Skeletal muscle satellite cell (primary cell): ENCODE results near the gene UNG.

Experiments
- H3K27me3 ChIP-seq: 2 replicates; pipeline ENCODE4 v1.7.0; 2013; ENCODE audit warnings: low read length; ENCODE audit not compliant: control insufficient read depth, insufficient read depth
- H3K36me3 ChIP-seq: 2 replicates; pipeline ENCODE4 v1.7.0; 2013; ENCODE audit warnings: mild to moderate bottlenecking, control low read depth, low read length; ENCODE audit not compliant: insufficient read depth
- H3K4me1 ChIP-seq: 2 replicates; pipeline ENCODE4 v1.7.0; 2013; ENCODE audit warnings: low read length; ENCODE audit not compliant: control insufficient read depth, insufficient read depth
- H3K4me2 ChIP-seq: 2 replicates; pipeline ENCODE4 v1.7.0; 2013; ENCODE audit warnings: mild to moderate bottlenecking, low read length
- H3K4me3 ChIP-seq: 2 replicates; pipeline ENCODE4 v1.7.0; 2013; ENCODE audit warnings: low read length
- H3K9ac ChIP-seq: 2 replicates; pipeline ENCODE4 v1.7.0; 2013; ENCODE audit warnings: mild to moderate bottlenecking, low read depth, low read length, moderate library complexity
- H3K9me3 ChIP-seq: replicated peaks from 2 replicates; pipeline ENCODE4 v1.7.0; 2013; ENCODE audit warnings: mild to moderate bottlenecking, control low read depth, low read length

UNG gene

GRCh38 chr12:109092497-109093021 lies 4.8 kb upstream of the UNG start:
- peak overlapping the region; percentile 75 for H3K4me3 ChIP-seq
- peak overlapping the region; percentile 90 for H3K4me2 ChIP-seq
- H3K36me3 ChIP-seq = peaks cover 19% of the 10 kb centered on the region
- no peaks in the 10 kb centered on the region for H3K9me3 ChIP-seq
- peaks cover 17% of the 10 kb centered on the region for H3K4me1 ChIP-seq
- H3K27me3 ChIP-seq = no peaks in the 10 kb centered on the region
- peak overlapping the region; percentile 82 for H3K9ac ChIP-seq

DNA sequence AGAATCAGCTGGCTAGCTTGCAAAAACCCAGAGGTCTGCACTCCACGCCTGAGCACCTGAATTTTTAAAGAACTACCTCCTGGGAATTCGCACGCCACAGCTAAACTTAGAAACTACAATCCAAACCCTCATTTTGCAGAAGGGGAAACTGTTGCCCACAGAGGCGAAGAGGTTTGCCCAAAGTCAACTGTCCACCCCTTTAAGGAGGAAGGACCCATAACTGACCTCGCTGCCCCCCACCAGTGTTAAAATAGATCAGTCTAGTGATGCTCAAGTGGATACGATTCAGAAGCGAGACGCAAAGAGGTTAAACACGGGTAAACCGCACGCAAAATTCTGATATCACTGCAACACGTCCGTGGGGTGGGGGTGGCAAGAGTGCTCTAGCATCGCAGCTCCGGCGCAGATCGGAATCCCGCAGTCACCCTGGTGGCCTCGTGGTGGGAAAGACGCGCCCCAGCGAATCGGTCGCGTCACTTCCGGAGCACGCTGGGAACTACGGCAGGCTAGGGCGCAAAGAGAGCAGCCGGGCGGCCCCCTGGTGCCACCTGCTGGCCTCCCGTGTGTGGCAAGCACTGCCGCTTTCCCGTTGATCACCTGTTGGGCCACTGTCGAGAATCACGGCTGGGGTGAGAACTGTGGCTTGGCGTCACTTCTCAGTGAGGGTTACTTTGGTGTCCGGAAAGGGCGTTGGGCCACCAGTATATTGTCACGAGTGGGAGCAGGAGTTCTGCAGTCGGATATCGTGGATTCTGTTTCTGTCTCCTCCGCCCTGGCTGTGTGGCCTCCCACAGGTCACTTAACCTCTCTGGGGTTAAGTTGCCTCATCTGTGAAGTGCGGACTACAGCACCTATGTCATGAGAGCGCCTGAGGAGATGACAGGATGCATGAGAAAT lies 4.1 kb upstream of the UNG start, which contains the start of gene ALKBH2:
ALKBH2 (minus strand) TSS at position 451 of the 897 bp plus-strand sequence. CDS start 686 bp downstream, outside the sequence.
- Histone ChIP-seq H3K4me1 (peaks cover 17% of the 10 kb centered on the region), H3K4me2 (peak within 1 kb of the TSS; percentile 90), H3K9ac (peak within 1 kb of the TSS; percentile 82)

GRCh38 chr12:109097140-109097434 lies 310 bp upstream of the UNG start:
- H3K4me3 ChIP-seq = peak overlapping the region; percentile 77
- no peaks in the 10 kb centered on the region for H3K9me3 ChIP-seq
- no peaks in the 10 kb centered on the region for H3K27me3 ChIP-seq
- peaks cover 18% of the 10 kb centered on the region for H3K4me1 ChIP-seq
- H3K4me2 ChIP-seq = peak overlapping the region; percentile 97
- H3K36me3 ChIP-seq = peaks cover 18% of the 10 kb centered on the region
- peak overlapping the region; percentile 80 for H3K9ac ChIP-seq

More for the DNA sequence above, 4.1 kb upstream of the UNG start, which contains the start of gene ALKBH2:
- Histone ChIP-seq H3K27me3 (no peaks in the 10 kb centered on the region), H3K4me3 (peak within 1 kb of the TSS; percentile 75), H3K36me3 (peaks cover 12% of the 10 kb centered on the region), H3K9me3 (no peaks in the 10 kb centered on the region)

GRCh38 chr12:109098183-109098604 lies 797 bp downstream of the UNG start:
- Histone ChIP-seq H3K36me3 (peaks cover 20% of the 10 kb centered on the region), H3K4me3 (peak overlapping the region; percentile 95), H3K4me2 (peak overlapping the region; percentile 97), H3K4me1 (peaks cover 7% of the 10 kb centered on the region), H3K9ac (peak overlapping the region; percentile 87), H3K27me3 (no peaks in the 10 kb centered on the region), H3K9me3 (no peaks in the 10 kb centered on the region)

GRCh38 chr12:109098651-109099050 lies 1.3 kb downstream of the UNG start:
- Histone ChIP-seq H3K4me2 (peak overlapping the region; percentile 97), H3K9me3 (no peaks in the 10 kb centered on the region), H3K4me1 (peaks cover 6% of the 10 kb centered on the region), H3K27me3 (no peaks in the 10 kb centered on the region), H3K4me3 (peak overlapping the region; percentile 95), H3K36me3 (peaks cover 24% of the 10 kb centered on the region), H3K9ac (peak overlapping the region; percentile 87)

GRCh38 chr12:109099431-109100020 lies 2.1 kb downstream of the UNG start:
- peak overlapping the region; percentile 97 for H3K4me2 ChIP-seq
- no peaks in the 10 kb centered on the region for H3K9me3 ChIP-seq
- H3K4me1 ChIP-seq = peaks cover 6% of the 10 kb centered on the region
- peak overlapping the region; percentile 87 for H3K9ac ChIP-seq
- peak overlapping the region; percentile 95 for H3K4me3 ChIP-seq
- peaks cover 30% of the 10 kb centered on the region for H3K36me3 ChIP-seq
- no peaks in the 10 kb centered on the region for H3K27me3 ChIP-seq

GRCh38 chr12:109100741-109101140 lies 3.3 kb downstream of the UNG start:
- Histone ChIP-seq H3K4me3 (no peak overlapping the region), H3K4me2 (no peak overlapping the region), H3K9ac (no peak overlapping the region), H3K36me3 (peaks cover 35% of the 10 kb centered on the region), H3K27me3 (no peaks in the 10 kb centered on the region), H3K4me1 (peaks cover 6% of the 10 kb centered on the region), H3K9me3 (no peaks in the 10 kb centered on the region)

GRCh38 chr12:109102491-109102890 lies 5.1 kb downstream of the UNG start:
- peaks cover 44% of the 10 kb centered on the region for H3K36me3 ChIP-seq
- H3K4me2 ChIP-seq = no peak overlapping the region
- H3K9ac ChIP-seq = no peak overlapping the region
- no peaks in the 10 kb centered on the region for H3K27me3 ChIP-seq
- no peak overlapping the region for H3K4me3 ChIP-seq
- no peaks in the 10 kb centered on the region for H3K9me3 ChIP-seq
- peaks cover 6% of the 10 kb centered on the region for H3K4me1 ChIP-seq

- Histone ChIP-seq H3K4me2 (no peak overlapping the region), H3K36me3 (peaks cover 46% of the 10 kb centered on the region), H3K27me3 (no peaks in the 10 kb centered on the region), H3K9ac (no peak overlapping the region), H3K9me3 (no peaks in the 10 kb centered on the region), H3K4me1 (no peaks in the 10 kb centered on the region), H3K4me3 (no peak overlapping the region)
Measured at GRCh38 chr12:109105176-109105575, 7.8 kb downstream of the UNG start.

GRCh38 chr12:109109746-109110350 lies 12.5 kb downstream of the UNG start:
- Histone ChIP-seq H3K4me2 (no peak overlapping the region), H3K36me3 (peaks cover 22% of the 10 kb centered on the region), H3K4me1 (peaks cover 6% of the 10 kb centered on the region), H3K9ac (no peak overlapping the region), H3K4me3 (no peak overlapping the region), H3K27me3 (no peaks in the 10 kb centered on the region), H3K9me3 (no peaks in the 10 kb centered on the region)

GRCh38 chr12:109110988-109111495 lies 13.6 kb downstream of the UNG start:
- no peaks in the 10 kb centered on the region for H3K9me3 ChIP-seq
- no peaks in the 10 kb centered on the region for H3K27me3 ChIP-seq
- peaks cover 13% of the 10 kb centered on the region for H3K36me3 ChIP-seq
- H3K9ac ChIP-seq = peak overlapping the region; percentile 79
- peak overlapping the region; percentile 83 for H3K4me3 ChIP-seq
- H3K4me1 ChIP-seq = peaks cover 11% of the 10 kb centered on the region
- peak overlapping the region; percentile 92 for H3K4me2 ChIP-seq
